WTC11 (cell line): Measurements from ENCODE around the gene CLDN6.

Experiments used
- SMAD3 ChIP-seq: sonication (generic); formaldehyde crosslinking; IDR thresholded peaks from 2 replicates; pipeline ENCODE4 v1.8.0; 2022; ENCODE audit warnings: missing genetic modification reagents, mild to moderate bottlenecking, borderline replicate concordance
- USF2 ChIP-seq: sonication (generic); formaldehyde crosslinking; IDR thresholded peaks from 2 replicates; pipeline ENCODE4 v1.8.1; 2023; ENCODE audit warnings: mild to moderate bottlenecking, missing genetic modification reagents, moderate library complexity
- TF ChIP-seq, protein P1 (sequence below): sonication (generic); formaldehyde crosslinking; IDR thresholded peaks from 2 replicates; pipeline ENCODE4 v1.8.0; 2023; ENCODE audit warnings: missing genetic modification reagents
- TF ChIP-seq, protein P2 (sequence below): fragments of 200-600 bp; IDR thresholded peaks from 2 replicates; pipeline ENCODE4 v1.8.0; 2022; ENCODE audit warnings: antibody characterized with exemption

DNA sequence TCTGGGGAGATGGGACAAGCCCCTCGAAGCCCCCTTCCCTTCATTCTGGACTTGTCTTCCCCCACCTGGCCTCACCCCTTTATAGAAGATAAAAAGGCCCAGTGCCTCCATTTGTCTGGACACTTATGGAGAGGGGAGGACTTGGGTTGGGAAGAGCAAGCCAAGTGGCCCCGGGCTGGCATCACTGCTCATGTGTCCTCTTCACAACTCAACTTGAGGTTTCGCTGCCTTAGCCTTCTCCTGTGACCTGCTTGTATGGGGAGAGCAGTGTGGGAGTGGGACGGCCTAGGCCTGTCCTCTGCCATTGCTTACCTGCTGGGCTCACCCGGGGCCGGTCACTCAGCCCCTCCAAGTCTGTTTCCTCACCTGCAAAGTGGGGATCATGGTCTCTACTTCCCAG lies 47.4 kb downstream of the CLDN6 start:
- TF ChIP-seq, protein P1, sequence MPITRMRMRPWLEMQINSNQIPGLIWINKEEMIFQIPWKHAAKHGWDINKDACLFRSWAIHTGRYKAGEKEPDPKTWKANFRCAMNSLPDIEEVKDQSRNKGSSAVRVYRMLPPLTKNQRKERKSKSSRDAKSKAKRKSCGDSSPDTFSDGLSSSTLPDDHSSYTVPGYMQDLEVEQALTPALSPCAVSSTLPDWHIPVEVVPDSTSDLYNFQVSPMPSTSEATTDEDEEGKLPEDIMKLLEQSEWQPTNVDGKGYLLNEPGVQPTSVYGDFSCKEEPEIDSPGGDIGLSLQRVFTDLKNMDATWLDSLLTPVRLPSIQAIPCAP (CRISPR knock-in tag): no peak
- TF ChIP-seq, protein P2, sequence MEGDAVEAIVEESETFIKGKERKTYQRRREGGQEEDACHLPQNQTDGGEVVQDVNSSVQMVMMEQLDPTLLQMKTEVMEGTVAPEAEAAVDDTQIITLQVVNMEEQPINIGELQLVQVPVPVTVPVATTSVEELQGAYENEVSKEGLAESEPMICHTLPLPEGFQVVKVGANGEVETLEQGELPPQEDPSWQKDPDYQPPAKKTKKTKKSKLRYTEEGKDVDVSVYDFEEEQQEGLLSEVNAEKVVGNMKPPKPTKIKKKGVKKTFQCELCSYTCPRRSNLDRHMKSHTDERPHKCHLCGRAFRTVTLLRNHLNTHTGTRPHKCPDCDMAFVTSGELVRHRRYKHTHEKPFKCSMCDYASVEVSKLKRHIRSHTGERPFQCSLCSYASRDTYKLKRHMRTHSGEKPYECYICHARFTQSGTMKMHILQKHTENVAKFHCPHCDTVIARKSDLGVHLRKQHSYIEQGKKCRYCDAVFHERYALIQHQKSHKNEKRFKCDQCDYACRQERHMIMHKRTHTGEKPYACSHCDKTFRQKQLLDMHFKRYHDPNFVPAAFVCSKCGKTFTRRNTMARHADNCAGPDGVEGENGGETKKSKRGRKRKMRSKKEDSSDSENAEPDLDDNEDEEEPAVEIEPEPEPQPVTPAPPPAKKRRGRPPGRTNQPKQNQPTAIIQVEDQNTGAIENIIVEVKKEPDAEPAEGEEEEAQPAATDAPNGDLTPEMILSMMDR: no peak
- TF ChIP-seq SMAD3 (CRISPR knock-in tag): no peak
- no peak for TF ChIP-seq USF2 (CRISPR knock-in tag)
